ENCODE data around the gene RRAGB.
"Not testable (repeated sequence)": the region's sequence is repeated elsewhere in the genome, so short reads cannot be mapped to it uniquely, and the experiment has no call there.

RRAGB gene

GRCh38 chrX:55717521-55718497 lies at the start of gene RRAGB:
RRAGB (plus strand) TSS chrX:55717749; CDS start chrX:55718328, 579 bp downstream.
- peak; percentile 87 for DNase-seq

- DNase-seq = no peak
Measured at GRCh38 chrX:55668084-55668483, 49.5 kb upstream of the RRAGB start.

- DNase-seq = not testable (repeated sequence)
Measured at GRCh38 chrX:55688579-55688978, 29.0 kb upstream of the RRAGB start.

- no peak for DNase-seq
Measured at GRCh38 chrX:55695227-55696018, 22.1 kb upstream of the RRAGB start.

GRCh38 chrX:55697381-55697780 lies 20.2 kb upstream of the RRAGB start:
- DNase-seq = no peak

- DNase-seq = no peak
Measured at GRCh38 chrX:55702671-55703070, 14.9 kb upstream of the RRAGB start.

GRCh38 chrX:55703436-55703835 lies 14.1 kb upstream of the RRAGB start:
- not testable (repeated sequence) for DNase-seq

- not testable (repeated sequence) for DNase-seq
Measured at GRCh38 chrX:55705066-55705465, 12.5 kb upstream of the RRAGB start.

- DNase-seq = no peak
Measured at GRCh38 chrX:55709735-55710134, 7.8 kb upstream of the RRAGB start.

- DNase-seq = no peak
Measured at GRCh38 chrX:55710701-55711100, 6.8 kb upstream of the RRAGB start.

GRCh38 chrX:55713631-55714030 lies 3.9 kb upstream of the RRAGB start:
- DNase-seq = no peak

GRCh38 chrX:55714161-55714560 lies 3.4 kb upstream of the RRAGB start:
- no peak for DNase-seq

- no peak for DNase-seq
Measured at GRCh38 chrX:55715847-55716246, 1.7 kb upstream of the RRAGB start.

- DNase-seq = no peak
Measured at GRCh38 chrX:55716937-55717336, 612 bp upstream of the RRAGB start.

GRCh38 chrX:55731826-55732225 lies 14.3 kb downstream of the RRAGB start:
- no peak for DNase-seq

- no peak for DNase-seq
Measured at GRCh38 chrX:55738969-55739368, 21.4 kb downstream of the RRAGB start.

- DNase-seq = no peak
Measured at GRCh38 chrX:55742649-55743048, 25.1 kb downstream of the RRAGB start.

- DNase-seq = not testable (repeated sequence)
Measured at GRCh38 chrX:55748463-55748862, 30.9 kb downstream of the RRAGB start.

GRCh38 chrX:55750256-55750655 lies 32.7 kb downstream of the RRAGB start:
- no peak for DNase-seq

GRCh38 chrX:55754861-55755294 lies 37.3 kb downstream of the RRAGB start:
- no peak for DNase-seq

GRCh38 chrX:55758033-55758432 lies 40.5 kb downstream of the RRAGB start:
- DNase-seq = no peak

GRCh38 chrX:55759478-55759877 lies 41.9 kb downstream of the RRAGB start:
- DNase-seq = no peak

GRCh38 chrX:55767100-55767499 lies 49.6 kb downstream of the RRAGB start:
- DNase-seq = no peak

- DNase-seq = not testable (repeated sequence)
Measured at GRCh38 chrX:55774419-55774818, 56.9 kb downstream of the RRAGB start.
